NCI-H345 treated with DMSO at 0.1 percent for 48 hours (cell line): Measurements from ENCODE around the gene DUSP2.

ENCODE experiments used
- DNase-seq: peaks from one replicate; lab custom pipeline; 2025; ENCODE audit not compliant: unreplicated experiment; lab: John Stamatoyannopoulos, UW

Gene DUSP2

GRCh38 chr2:96115631-96116423 is 29.4 kb downstream of the DUSP2 start:
- no peak for DNase-seq

GRCh38 chr2:96114903-96115581 is 30.2 kb downstream of the DUSP2 start:
- DNase-seq = no peak

GRCh38 chr2:96114546-96114902 is 30.7 kb downstream of the DUSP2 start:
- no peak for DNase-seq

GRCh38 chr2:96113951-96114350 is 31.3 kb downstream of the DUSP2 start:
- no peak for DNase-seq

GRCh38 chr2:96113367-96113677 is 31.9 kb downstream of the DUSP2 start:
- DNase-seq = no peak

- no peak for DNase-seq
Observed at GRCh38 chr2:96112501-96113366, 32.5 kb downstream of the DUSP2 start.

GRCh38 chr2:96111823-96112500 is 33.3 kb downstream of the DUSP2 start:
- DNase-seq = no peak

- no peak for DNase-seq
Observed at GRCh38 chr2:96111257-96111640, 34.0 kb downstream of the DUSP2 start.

GRCh38 chr2:96110621-96111256 is 34.5 kb downstream of the DUSP2 start:
- no peak for DNase-seq

- no peak for DNase-seq
Observed at GRCh38 chr2:96109931-96110511, 35.2 kb downstream of the DUSP2 start.

GRCh38 chr2:96109361-96109680 is 35.9 kb downstream of the DUSP2 start:
- no peak for DNase-seq

GRCh38 chr2:96108541-96109360 is 36.5 kb downstream of the DUSP2 start:
- DNase-seq = no peak

- no peak for DNase-seq
Observed at GRCh38 chr2:96108151-96108540, 37.1 kb downstream of the DUSP2 start.

GRCh38 chr2:96107708-96108065 is 37.6 kb downstream of the DUSP2 start:
- no peak for DNase-seq

- no peak for DNase-seq
Observed at GRCh38 chr2:96106991-96107707, 38.1 kb downstream of the DUSP2 start.

GRCh38 chr2:96105994-96106715 is 39.1 kb downstream of the DUSP2 start:
- DNase-seq = no peak

- no peak for DNase-seq
Observed at GRCh38 chr2:96105152-96105915, 39.9 kb downstream of the DUSP2 start.

- no peak for DNase-seq
Observed at GRCh38 chr2:96104487-96104861, 40.8 kb downstream of the DUSP2 start.
